SK-N-SH treated with all-trans-retinoic acid at 6 μM for 48 hours (cell line): ENCODE results near the gene SEMA4B.

Experiments used
- ARNTL ChIP-seq: fragments of 450-650 bp; formaldehyde crosslinking; IDR thresholded peaks from 2 replicates; pipeline ENCODE4 v1.5.0; 2020; ENCODE audit warnings: low read depth, mild to moderate bottlenecking, moderate library complexity, borderline replicate concordance
- CSDC2 ChIP-seq: fragments of 250-450 bp; sonication (Bioruptor Pico); IDR thresholded peaks from 2 replicates; pipeline ENCODE4 v1.5.0; 2020; ENCODE audit warnings: mild to moderate bottlenecking, moderate library complexity
- OSR1 ChIP-seq: fragments of 250-450 bp; sonication (Bioruptor Pico); IDR thresholded peaks from 2 replicates; pipeline ENCODE4 v1.8.0; 2022; ENCODE audit warnings: moderate library complexity, mild to moderate bottlenecking, inconsistent platforms
- PATZ1 ChIP-seq: fragments of 250-450 bp; sonication (Bioruptor Pico); IDR thresholded peaks from 2 replicates; pipeline ENCODE4 v1.8.0; 2020; ENCODE audit warnings: mild to moderate bottlenecking, moderate library complexity, borderline replicate concordance
- POU6F1 ChIP-seq: fragments of 250-450 bp; sonication (Bioruptor Pico); IDR thresholded peaks from 2 replicates; pipeline ENCODE4 v1.8.0; 2021; ENCODE audit warnings: low read depth, mild to moderate bottlenecking, moderate library complexity, borderline replicate concordance
- PPARA ChIP-seq: fragments of 250-450 bp; sonication (Bioruptor Pico); IDR thresholded peaks from 2 replicates; pipeline ENCODE4 v1.5.0; 2020; ENCODE audit warnings: mild to moderate bottlenecking, borderline replicate concordance
- TOX ChIP-seq: fragments of 250-450 bp; sonication (Bioruptor Pico); IDR thresholded peaks from 2 replicates; pipeline ENCODE4 v1.8.0; 2021; ENCODE audit warnings: mild to moderate bottlenecking, moderate library complexity, borderline replicate concordance
- ZC3H10 ChIP-seq: fragments of 250-450 bp; sonication (Bioruptor Pico); IDR thresholded peaks from 2 replicates; pipeline ENCODE4 v1.5.1; 2021; ENCODE audit warnings: mild to moderate bottlenecking, moderate library complexity
- ZFP3 ChIP-seq: fragments of 250-450 bp; sonication (Bioruptor Pico); IDR thresholded peaks from 2 replicates; pipeline ENCODE4 v1.5.0; 2020; ENCODE audit warnings: mild to moderate bottlenecking, moderate library complexity
- ZNF565 ChIP-seq: fragments of 450-650 bp; formaldehyde crosslinking; conservative IDR thresholded peaks from 2 replicates; pipeline ENCODE4 v1.5.0; 2020; ENCODE audit warnings: low read depth, mild to moderate bottlenecking, moderate library complexity

- TF ChIP-seq TOX (no peak), PPARA (CRISPR knock-in tag) (no peak), ZFP3 (CRISPR knock-in tag) (no peak), ARNTL (CRISPR knock-in tag) (no peak), POU6F1 (CRISPR knock-in tag) (no peak), CSDC2 (CRISPR knock-in tag) (no peak), ZC3H10 (CRISPR knock-in tag) (no peak), OSR1 (no peak), ZNF565 (no peak), PATZ1 (CRISPR knock-in tag) (no peak)
Measured at GRCh38 chr15:90223441-90224165, 22.5 kb downstream of the SEMA4B start.
